ENCODE data around the gene NASP. TPM values are rescaled to one million over a fixed set of nuclear protein-coding genes. Genes with fewer than 3 reads are reported as not detected.
"Not testable (repeated sequence)": the region's sequence is repeated elsewhere in the genome, so short reads cannot be mapped to it uniquely, and the experiment has no call there.

NASP gene
- total and polyA plus RNA-seq, 2 experiments from 2014 or later, result 68.6 to 82.6 TPM

DNA sequence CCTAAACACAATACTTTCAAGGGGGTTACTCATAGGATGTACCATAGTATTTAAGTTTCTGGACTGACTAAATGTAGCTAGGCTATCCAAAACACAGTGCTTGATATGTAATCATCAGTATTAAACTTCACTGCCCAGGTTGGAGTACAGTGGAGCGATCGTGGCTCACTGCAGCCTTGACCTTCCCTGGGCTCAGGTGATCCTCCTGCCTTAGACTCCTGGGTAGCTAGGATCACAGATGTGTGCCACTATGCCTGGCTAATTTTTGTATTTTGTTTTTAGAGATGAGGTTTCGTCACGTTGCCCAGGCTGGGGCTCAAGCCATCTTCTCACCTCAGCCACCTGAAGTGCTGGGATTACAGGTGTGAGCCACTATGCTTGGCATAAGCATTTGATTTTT, 10.6 kb downstream of the NASP start:
- Histone ChIP-seq H2AFZ (no peak overlapping the region), H3K27me3 (no peaks in the 10 kb centered on the region), H3K9me3 (ENCODE audit: low read depth) (no peaks in the 10 kb centered on the region), H3K36me3 (replicated peaks; ENCODE audit: insufficient read depth, low read depth) (no peaks in the 10 kb centered on the region), H3K27ac (no peak overlapping the region), H3K79me2 (peaks cover 78% of the 10 kb centered on the region), H4K20me1 (ENCODE audit: insufficient read depth, poor library complexity, severe bottlenecking) (peaks cover 2% of the 10 kb centered on the region), H3K9me2 (replicated peaks; ENCODE audit: insufficient read depth) (no peaks in the 10 kb centered on the region), H3K4me3 (no peak overlapping the region), H3K4me1 (ENCODE audit: insufficient read depth) (no peaks in the 10 kb centered on the region), H3K4me2 (no peak overlapping the region)
- TF ChIP-seq EZH2phosphoT487 (IDR thresholded peaks at IDR 0.05; ENCODE audit: low read depth, severe bottlenecking, unreplicated experiment), result no peak
- TF ChIP-seq, protein P1, sequence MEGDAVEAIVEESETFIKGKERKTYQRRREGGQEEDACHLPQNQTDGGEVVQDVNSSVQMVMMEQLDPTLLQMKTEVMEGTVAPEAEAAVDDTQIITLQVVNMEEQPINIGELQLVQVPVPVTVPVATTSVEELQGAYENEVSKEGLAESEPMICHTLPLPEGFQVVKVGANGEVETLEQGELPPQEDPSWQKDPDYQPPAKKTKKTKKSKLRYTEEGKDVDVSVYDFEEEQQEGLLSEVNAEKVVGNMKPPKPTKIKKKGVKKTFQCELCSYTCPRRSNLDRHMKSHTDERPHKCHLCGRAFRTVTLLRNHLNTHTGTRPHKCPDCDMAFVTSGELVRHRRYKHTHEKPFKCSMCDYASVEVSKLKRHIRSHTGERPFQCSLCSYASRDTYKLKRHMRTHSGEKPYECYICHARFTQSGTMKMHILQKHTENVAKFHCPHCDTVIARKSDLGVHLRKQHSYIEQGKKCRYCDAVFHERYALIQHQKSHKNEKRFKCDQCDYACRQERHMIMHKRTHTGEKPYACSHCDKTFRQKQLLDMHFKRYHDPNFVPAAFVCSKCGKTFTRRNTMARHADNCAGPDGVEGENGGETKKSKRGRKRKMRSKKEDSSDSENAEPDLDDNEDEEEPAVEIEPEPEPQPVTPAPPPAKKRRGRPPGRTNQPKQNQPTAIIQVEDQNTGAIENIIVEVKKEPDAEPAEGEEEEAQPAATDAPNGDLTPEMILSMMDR (IDR thresholded peaks at IDR 0.05; ENCODE audit: poor library complexity), result no peak
- no peak for TF ChIP-seq EZH2 (IDR thresholded peaks at IDR 0.05; ENCODE audit: borderline replicate concordance)
- no peak for DNase-seq (ENCODE audit: low spot score)
- WGBS (ENCODE audit: low lambda C conversion rate, missing lambda C conversion rate), result 95% methylated on average over 4 of the region's 4 CpGs

DNA sequence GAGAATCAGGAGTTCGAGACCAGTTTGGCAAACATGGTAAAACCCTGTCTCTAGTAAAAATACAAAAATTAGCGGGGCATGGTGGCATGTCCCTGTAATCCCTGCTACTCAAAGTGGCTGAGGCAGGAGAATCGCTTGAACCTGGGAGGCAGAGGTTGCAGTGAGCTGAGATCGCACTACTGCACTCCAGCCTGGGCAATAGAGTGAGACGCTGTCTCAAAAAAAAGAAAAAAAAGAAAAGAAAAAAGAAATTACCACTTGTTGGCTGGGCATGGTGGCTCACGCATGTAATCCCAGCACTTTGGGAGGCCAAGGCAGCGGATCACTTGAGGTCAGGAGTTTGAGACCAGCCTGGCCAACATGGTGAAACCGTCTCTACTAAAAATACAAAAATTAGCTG, 12.9 kb downstream of the NASP start:
- not testable (repeated sequence) for DNase-seq (ENCODE audit: low spot score); H3K27me3 ChIP-seq; H3K36me3 ChIP-seq (replicated peaks; ENCODE audit: insufficient read depth, low read depth); H4K20me1 ChIP-seq (ENCODE audit: insufficient read depth, poor library complexity, severe bottlenecking); H3K9me3 ChIP-seq (ENCODE audit: low read depth); H3K4me3 ChIP-seq; H2AFZ ChIP-seq; H3K27ac ChIP-seq; H3K4me2 ChIP-seq; H3K9me2 ChIP-seq (replicated peaks; ENCODE audit: insufficient read depth); H3K4me1 ChIP-seq (ENCODE audit: insufficient read depth)
- peaks cover 74% of the 10 kb centered on the region for H3K79me2 ChIP-seq
- 97% methylated on average over 7 of the region's 8 CpGs for WGBS (ENCODE audit: low lambda C conversion rate, missing lambda C conversion rate)

DNA sequence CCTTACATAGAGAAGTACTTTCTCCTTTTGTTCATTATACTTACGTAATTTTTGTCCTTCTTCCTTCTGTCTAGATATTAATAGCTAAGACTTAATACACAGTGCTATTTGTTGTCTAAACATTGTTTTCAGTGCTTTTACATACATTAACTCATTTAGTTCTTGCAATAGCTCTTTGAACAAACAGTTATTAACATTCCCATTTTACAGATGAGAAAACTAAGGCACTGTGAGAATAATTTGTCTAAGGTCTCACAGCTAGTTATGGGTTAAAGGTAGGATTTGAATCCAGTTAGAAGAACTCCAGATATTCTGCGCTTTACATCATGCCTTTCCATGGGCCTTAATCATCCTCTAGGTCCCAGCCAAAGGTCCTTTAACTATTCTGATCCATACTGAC, 20.4 kb downstream of the NASP start:
- Histone ChIP-seq H3K9me2 (replicated peaks; ENCODE audit: insufficient read depth) (no peaks in the 10 kb centered on the region), H3K4me2 (no peak overlapping the region), H3K36me3 (replicated peaks; ENCODE audit: insufficient read depth, low read depth) (no peaks in the 10 kb centered on the region), H3K79me2 (peaks cover 41% of the 10 kb centered on the region), H4K20me1 (ENCODE audit: insufficient read depth, poor library complexity, severe bottlenecking) (no peaks in the 10 kb centered on the region), H3K4me1 (ENCODE audit: insufficient read depth) (no peaks in the 10 kb centered on the region), H2AFZ (no peak overlapping the region), H3K27me3 (no peaks in the 10 kb centered on the region), H3K9me3 (ENCODE audit: low read depth) (no peaks in the 10 kb centered on the region), H3K4me3 (no peak overlapping the region), H3K27ac (no peak overlapping the region)
- no peak for DNase-seq (ENCODE audit: low spot score)
- TF ChIP-seq EZH2phosphoT487 (IDR thresholded peaks at IDR 0.05; ENCODE audit: low read depth, severe bottlenecking, unreplicated experiment) (no peak), EZH2 (IDR thresholded peaks at IDR 0.05; ENCODE audit: borderline replicate concordance) (no peak)
- TF ChIP-seq, protein P1 (IDR thresholded peaks at IDR 0.05; ENCODE audit: poor library complexity), result no peak
- 93% methylated on average over 2 of the region's 2 CpGs for WGBS (ENCODE audit: low lambda C conversion rate, missing lambda C conversion rate)

DNA sequence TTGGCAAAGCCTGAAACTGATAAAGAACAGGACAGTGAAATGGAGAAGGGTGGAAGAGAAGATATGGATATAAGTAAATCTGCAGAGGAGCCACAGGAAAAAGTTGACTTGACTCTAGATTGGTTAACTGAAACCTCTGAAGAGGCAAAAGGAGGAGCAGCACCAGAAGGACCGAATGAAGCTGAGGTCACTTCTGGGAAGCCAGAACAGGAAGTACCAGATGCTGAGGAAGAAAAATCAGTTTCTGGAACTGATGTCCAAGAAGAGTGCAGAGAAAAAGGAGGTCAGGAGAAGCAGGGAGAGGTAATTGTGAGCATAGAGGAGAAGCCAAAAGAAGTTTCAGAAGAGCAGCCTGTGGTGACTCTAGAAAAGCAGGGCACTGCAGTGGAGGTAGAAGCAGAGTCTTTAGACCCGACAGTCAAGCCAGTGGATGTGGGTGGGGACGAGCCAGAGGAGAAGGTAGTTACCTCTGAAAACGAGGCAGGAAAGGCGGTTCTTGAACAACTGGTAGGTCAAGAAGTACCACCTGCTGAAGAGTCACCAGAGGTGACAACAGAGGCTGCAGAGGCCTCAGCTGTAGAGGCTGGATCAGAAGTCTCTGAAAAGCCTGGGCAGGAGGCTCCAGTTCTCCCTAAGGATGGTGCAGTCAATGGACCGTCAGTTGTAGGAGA, 23.7 kb downstream of the NASP start:
- no peaks in the 10 kb centered on the region for H3K9me3 ChIP-seq (ENCODE audit: low read depth)
- H3K9me2 ChIP-seq (replicated peaks; ENCODE audit: insufficient read depth), result no peaks in the 10 kb centered on the region
- no peak overlapping the region for H3K27ac ChIP-seq
- H3K4me2 ChIP-seq, result no peak overlapping the region
- TF ChIP-seq EZH2phosphoT487 (IDR thresholded peaks at IDR 0.05; ENCODE audit: low read depth, severe bottlenecking, unreplicated experiment) (no peak), EZH2 (IDR thresholded peaks at IDR 0.05; ENCODE audit: borderline replicate concordance) (no peak)
- TF ChIP-seq, protein P1 (IDR thresholded peaks at IDR 0.05; ENCODE audit: poor library complexity), result no peak
- no peaks in the 10 kb centered on the region for H3K36me3 ChIP-seq (replicated peaks; ENCODE audit: insufficient read depth, low read depth)
- peaks cover 17% of the 10 kb centered on the region for H3K79me2 ChIP-seq
- 77% methylated on average over 6 of the region's 6 CpGs for WGBS (ENCODE audit: low lambda C conversion rate, missing lambda C conversion rate)
- no peak overlapping the region for H3K4me3 ChIP-seq
- no peaks in the 10 kb centered on the region for H3K4me1 ChIP-seq (ENCODE audit: insufficient read depth)
- H4K20me1 ChIP-seq (ENCODE audit: insufficient read depth, poor library complexity, severe bottlenecking), result no peaks in the 10 kb centered on the region
- no peak for DNase-seq (ENCODE audit: low spot score)
- H2AFZ ChIP-seq, result no peak overlapping the region
- H3K27me3 ChIP-seq, result no peaks in the 10 kb centered on the region

All from hepatocyte (in vitro differentiated cells).